GM18951 (cell line): ENCODE data around the gene DCAF17.
"Not testable (repeated sequence)": the region's sequence is repeated elsewhere in the genome, so short reads cannot be mapped to it uniquely, and the experiment has no call there.

ENCODE experiments used
- POLR2A ChIP-seq: IDR thresholded peaks from 4 replicates; pipeline ENCODE4 v1.6.1; 2011; ENCODE audit warnings: mild to moderate bottlenecking; ENCODE audit not compliant: insufficient read length, insufficient read depth; ENCODE audit errors: extremely low read depth
- in situ Hi-C: fragments of 300-500 bp; cut with MboI; formaldehyde crosslinking; loops from one replicate; pipeline ENCODE4 v1.12.0; 2022; ENCODE audit warnings: low sequenced_read_pairs, mixed read lengths, inconsistent platforms; ENCODE audit not compliant: unreplicated experiment

DCAF17 gene

GRCh38 chr2:171515672-171516298 is 81.8 kb downstream of the DCAF17 start:
- TF ChIP-seq POLR2A: no peak
- in situ Hi-C loops: no loop called here

GRCh38 chr2:171516793-171517192 is 82.8 kb downstream of the DCAF17 start:
- TF ChIP-seq POLR2A: no peak
- in situ Hi-C loops: no loop called here

- no peak for TF ChIP-seq POLR2A
- in situ Hi-C loops: no loop called here
Measured at GRCh38 chr2:171520471-171520870, 86.4 kb downstream of the DCAF17 start.

GRCh38 chr2:171521361-171522051 is 87.5 kb downstream of the DCAF17 start:
- TF ChIP-seq POLR2A: no peak
- in situ Hi-C loops: no loop called here

GRCh38 chr2:171522052-171522787 is 88.2 kb downstream of the DCAF17 start, which contains the start of gene CYBRD1:
CYBRD1 (plus strand) TSS chr2:171522474; CDS start chr2:171522546, 72 bp downstream.
- in situ Hi-C loops: no loop called here
- peak; percentile 69 for TF ChIP-seq POLR2A

- no peak for TF ChIP-seq POLR2A
- in situ Hi-C loops: no loop called here
Measured at GRCh38 chr2:171522788-171523087, 88.7 kb downstream of the DCAF17 start.

GRCh38 chr2:171523088-171524017 is 89.3 kb downstream of the DCAF17 start:
- peak; percentile 48 for TF ChIP-seq POLR2A
- in situ Hi-C loops: no loop called here

GRCh38 chr2:171524018-171524401 is 90.0 kb downstream of the DCAF17 start:
- in situ Hi-C loops: no loop called here
- no peak for TF ChIP-seq POLR2A

- in situ Hi-C loops: no loop called here
- no peak for TF ChIP-seq POLR2A
Measured at GRCh38 chr2:171529914-171530313, 95.9 kb downstream of the DCAF17 start.

GRCh38 chr2:171530378-171530777 is 96.4 kb downstream of the DCAF17 start:
- in situ Hi-C loops: no loop called here
- TF ChIP-seq POLR2A: no peak

- in situ Hi-C loops: not testable (repeated sequence)
Measured at GRCh38 chr2:171530859-171531258, 96.8 kb downstream of the DCAF17 start.

- TF ChIP-seq POLR2A: no peak
- in situ Hi-C loops: no loop called here
Measured at GRCh38 chr2:171531291-171531690, 97.3 kb downstream of the DCAF17 start.
